Measurements from ENCODE around the gene SLC34A3. TPM values are rescaled to one million over a fixed set of nuclear protein-coding genes. Genes with fewer than 3 reads are reported as not detected.

Gene SLC34A3
- total and polyA plus RNA-seq, 4 donors = 0.03 to 0.65 (median 0.12) TPM; not detected in 1

GRCh38 chr9:137253717-137254623 lies 23.3 kb downstream of the SLC34A3 start:
- Histone ChIP-seq H3K9ac (ENCODE audit: insufficient read depth in 1 of 2, low read length in 2 of 2) (peak overlapping the region in 1 of 2 donors; percentile 13), H3K27me3 (ENCODE audit: control insufficient read depth in 3 of 3, insufficient read depth in 3 of 3, low read length in 2 of 3) (no peaks in the 10 kb centered on the region), H3K27ac (ENCODE audit: low read depth in 1 of 2, low read length in 1 of 2) (no peak overlapping the region), H3K4me3 (no peak overlapping the region), H3K36me3 (ENCODE audit: control insufficient read depth in 4 of 4, insufficient read depth in 4 of 4, low read length in 4 of 4) (peaks cover 0 to 14% (median 9%) of the 10 kb centered on the region in 4 donors), H3K9me3 (ENCODE audit: control insufficient read depth in 4 of 4, insufficient read depth in 3 of 4, low read length in 3 of 4) (no peaks in the 10 kb centered on the region), H3K4me1 (ENCODE audit: control insufficient read depth in 5 of 5, insufficient read depth in 5 of 5, low read length in 5 of 5) (peaks cover 0 to 22% (median 12%) of the 10 kb centered on the region in 5 donors)
- 68 to 79% methylated on average over 21 of the region's 21 CpGs for WGBS, 2 donors
- no peak for DNase-seq
- no peak for ATAC-seq (ENCODE audit: insufficient read depth, low FRiP score)
- no peak for TF ChIP-seq CTCF (IDR thresholded peaks at IDR 0.05; ENCODE audit: control extremely low read depth, extremely low read depth)

GRCh38 chr9:137254624-137255447 lies 24.1 kb downstream of the SLC34A3 start, which contains the start of gene NELFB:
Gene NELFB (plus strand): TSS chr9:137255327.
- peak within 1 kb of the TSS; percentile 53 to 68 for H3K9ac ChIP-seq (ENCODE audit: insufficient read depth in 1 of 2, low read length in 2 of 2)
- peak; percentile 93 to 95 (median 94) for DNase-seq
- H3K27ac ChIP-seq (ENCODE audit: low read depth in 1 of 2, low read length in 1 of 2) = peak within 1 kb of the TSS; percentile 70 to 78
- peaks cover 3 to 17% (median 13%) of the 10 kb centered on the region in 4 donors for H3K36me3 ChIP-seq (ENCODE audit: control insufficient read depth in 4 of 4, insufficient read depth in 4 of 4, low read length in 4 of 4)
- WGBS, 2 donors = 2% methylated on average over 91 to 105 of the region's 105 CpGs
- H3K9me3 ChIP-seq (ENCODE audit: control insufficient read depth in 4 of 4, insufficient read depth in 3 of 4, low read length in 3 of 4) = no peaks in the 10 kb centered on the region
- H3K4me1 ChIP-seq (ENCODE audit: control insufficient read depth in 5 of 5, insufficient read depth in 5 of 5, low read length in 5 of 5) = peaks cover 0 to 22% (median 12%) of the 10 kb centered on the region in 5 donors
- ATAC-seq (ENCODE audit: insufficient read depth, low FRiP score) = peak; percentile 89
- peak within 1 kb of the TSS; percentile 98 for H3K4me3 ChIP-seq
- no peaks in the 10 kb centered on the region for H3K27me3 ChIP-seq (ENCODE audit: control insufficient read depth in 3 of 3, insufficient read depth in 3 of 3, low read length in 2 of 3)
- no peak for TF ChIP-seq CTCF (IDR thresholded peaks at IDR 0.05; ENCODE audit: control extremely low read depth, extremely low read depth)

GRCh38 chr9:137255448-137256114 lies 24.9 kb downstream of the SLC34A3 start:
- no peak for TF ChIP-seq CTCF (IDR thresholded peaks at IDR 0.05; ENCODE audit: control extremely low read depth, extremely low read depth)
- no peaks in the 10 kb centered on the region for H3K27me3 ChIP-seq (ENCODE audit: control insufficient read depth in 3 of 3, insufficient read depth in 3 of 3, low read length in 2 of 3)
- ATAC-seq (ENCODE audit: insufficient read depth, low FRiP score) (peak; percentile 37), DNase-seq (no peak)
- H3K4me3 ChIP-seq = peak overlapping the region; percentile 98
- H3K27ac ChIP-seq (ENCODE audit: low read depth in 1 of 2, low read length in 1 of 2) = peak overlapping the region; percentile 70 to 78
- no peaks in the 10 kb centered on the region for H3K9me3 ChIP-seq (ENCODE audit: control insufficient read depth in 4 of 4, insufficient read depth in 3 of 4, low read length in 3 of 4)
- H3K36me3 ChIP-seq (ENCODE audit: control insufficient read depth in 4 of 4, insufficient read depth in 4 of 4, low read length in 4 of 4) = peaks cover 3 to 17% (median 13%) of the 10 kb centered on the region in 4 donors
- 2 to 4% methylated on average over 46 to 51 of the region's 51 CpGs for WGBS, 2 donors
- peaks cover 0 to 22% (median 12%) of the 10 kb centered on the region in 5 donors for H3K4me1 ChIP-seq (ENCODE audit: control insufficient read depth in 5 of 5, insufficient read depth in 5 of 5, low read length in 5 of 5)
- peak overlapping the region; percentile 53 to 68 for H3K9ac ChIP-seq (ENCODE audit: insufficient read depth in 1 of 2, low read length in 2 of 2)

Measured in lung (tissue), 12 donors.